Testis (tissue), 3 donors: ENCODE measurements around the gene DMPK. TPM values are rescaled to one million over a fixed set of nuclear protein-coding genes. Genes with fewer than 3 reads are reported as not detected.

Experiments used
- DNase-seq: peaks from one replicate; pipeline ENCODE4 v3.0.0-alpha.2; 2019
- H3K27ac ChIP-seq, 2 donors: fragments of 200-600 bp; sonication (generic); one replicate each; pipeline ENCODE4 v1.5.1; 2019
- H3K27me3 ChIP-seq: fragments of 200-600 bp; sonication (generic); one replicate; pipeline ENCODE4 v1.5.1; 2019
- H3K36me3 ChIP-seq: fragments of 200-600 bp; sonication (generic); one replicate; pipeline ENCODE4 v1.5.1; 2017; ENCODE audit warnings: low read depth; ENCODE audit errors: missing control alignments
- H3K4me1 ChIP-seq: fragments of 200-600 bp; sonication (generic); one replicate; pipeline ENCODE4 v1.5.1; 2019
- H3K4me3 ChIP-seq, 2 donors: fragments of 200-600 bp; sonication (generic); one replicate each; pipeline ENCODE4 v1.5.1; 2017 to 2019
- H3K9me3 ChIP-seq: fragments of 200-600 bp; sonication (generic); one replicate; pipeline ENCODE4 v1.5.1; 2017
- CTCF ChIP-seq, 3 experiments: fragments of 450-650 bp in 2 of 3; fragments of 200-600 bp in 1 of 3; sonication (generic) in 1 of 3; IDR thresholded peaks; one replicate each; pipeline ENCODE4 v1.5.1; 2016 to 2019; ENCODE audit warnings: antibody characterized with exemption in 3 of 3, mild to moderate bottlenecking in 2 of 3, moderate library complexity in 1 of 3
- POLR2A ChIP-seq: fragments of 450-650 bp; IDR thresholded peaks from one replicate; pipeline ENCODE4 v1.6.1; 2017; ENCODE audit warnings: antibody characterized with exemption, mild to moderate bottlenecking, moderate library complexity
- WGBS, 2 donors: methylation state at CpG; one replicate each; pipeline ENCODE4 v1.1.5; 2018; 5-methylcytosine and 5-hydroxymethylcytosine counted together
- intact Hi-C: fragments of 100-400 bp; cut with DNase I; formaldehyde crosslinking; loops from one replicate; pipeline ENCODE4 v1.15.1; 2023; ENCODE audit warnings: low total_unique reads
- polyA plus RNA-seq: library from polyadenylated mRNA; stranded (reverse); fragments of 350-450 nt; fragmentation: Illumina TruSeq; extraction: RNeasy Lipid Tissue Mini Kit (QIAGEN cat#74804); gene quantifications from one replicate; pipeline ENCODE4 v1.2.3, GENCODE V29; 2014; ENCODE audit warnings: low read depth, low replicate concordance; ENCODE audit not compliant: insufficient read depth
- total RNA-seq, 2 donors: library from RNA; depleted of rRNA; stranded (reverse); fragments of >200 nt; gene quantifications; one replicate each; pipeline ENCODE4 v1.2.3, GENCODE V29; 2016

The DMPK gene
- total and polyA plus RNA-seq, 3 donors from 2014 or later, result 42.6 to 68.8 (median 66.2) TPM

GRCh38 chr19:45812297-45812696, 30.0 kb upstream of the DMPK start:
- intact Hi-C loops, result no loop called here
- no peak overlapping the region for H3K27ac ChIP-seq
- no peaks in the 10 kb centered on the region for H3K9me3 ChIP-seq
- no peak for DNase-seq
- TF ChIP-seq CTCF (IDR thresholded peaks at IDR 0.05) (no peak), POLR2A (no peak)
- peaks cover 2% of the 10 kb centered on the region for H3K4me1 ChIP-seq
- no peaks in the 10 kb centered on the region for H3K27me3 ChIP-seq
- H3K4me3 ChIP-seq, result no peak overlapping the region
- WGBS, 2 donors, result 93 to 96% methylated on average over 6 of the region's 6 CpGs
- no peaks in the 10 kb centered on the region for H3K36me3 ChIP-seq

- intact Hi-C loops, result no loop called here
- no peak for DNase-seq
- Histone ChIP-seq H3K36me3 (no peaks in the 10 kb centered on the region), H3K27ac (no peak overlapping the region), H3K4me1 (peaks cover 2% of the 10 kb centered on the region), H3K27me3 (no peaks in the 10 kb centered on the region), H3K4me3 (no peak overlapping the region), H3K9me3 (no peaks in the 10 kb centered on the region)
- 48% methylated on average over 7 of the region's 7 CpGs for WGBS, 2 donors
- TF ChIP-seq POLR2A (no peak), CTCF (IDR thresholded peaks at IDR 0.05) (no peak)
Measured at GRCh38 chr19:45809643-45810159, 27.4 kb upstream of the DMPK start.

GRCh38 chr19:45805719-45806118, 23.4 kb upstream of the DMPK start:
- Histone ChIP-seq H3K4me3 (no peak overlapping the region), H3K4me1 (peaks cover 2% of the 10 kb centered on the region), H3K27me3 (no peaks in the 10 kb centered on the region), H3K9me3 (no peaks in the 10 kb centered on the region), H3K36me3 (no peaks in the 10 kb centered on the region), H3K27ac (no peak overlapping the region)
- no peak for TF ChIP-seq CTCF (IDR thresholded peaks at IDR 0.05)
- no peak for TF ChIP-seq POLR2A
- DNase-seq, result no peak
- intact Hi-C loops, result no loop called here

GRCh38 chr19:45804959-45805230, 22.6 kb upstream of the DMPK start:
- Histone ChIP-seq H3K9me3 (no peaks in the 10 kb centered on the region), H3K4me3 (no peak overlapping the region), H3K27ac (no peak overlapping the region), H3K27me3 (no peaks in the 10 kb centered on the region), H3K4me1 (peaks cover 5% of the 10 kb centered on the region), H3K36me3 (no peaks in the 10 kb centered on the region)
- 77 to 95% methylated on average over 8 of the region's 8 CpGs for WGBS, 2 donors
- TF ChIP-seq POLR2A (no peak), CTCF (IDR thresholded peaks at IDR 0.05) (no peak)
- intact Hi-C loops, result no loop called here
- DNase-seq, result no peak

- intact Hi-C loops, result no loop called here
- Histone ChIP-seq H3K9me3 (no peaks in the 10 kb centered on the region), H3K4me3 (no peak overlapping the region), H3K27me3 (no peaks in the 10 kb centered on the region), H3K36me3 (no peaks in the 10 kb centered on the region), H3K4me1 (peaks cover 7% of the 10 kb centered on the region), H3K27ac (no peak overlapping the region)
- TF ChIP-seq POLR2A, result no peak
- TF ChIP-seq CTCF (IDR thresholded peaks at IDR 0.05), result no peak
- DNase-seq, result no peak
- 83 to 86% methylated on average over 48 to 56 of the region's 57 CpGs for WGBS, 2 donors
Measured at GRCh38 chr19:45804140-45804958, 22.1 kb upstream of the DMPK start.
